Kidney (tissue), 14 donors: ENCODE results near the gene EDNRA. TPM values are rescaled to one million over a fixed set of nuclear protein-coding genes. Genes with fewer than 3 reads are reported as not detected.
A peak's percentile ranks its signal among the peaks of the same experiment; 100 is the strongest.

Source experiments
- DNase-seq, 5 donors: peaks; one replicate each; pipeline ENCODE4 v3.0.0-alpha.2; 2013 to 2020
- FAIRE-seq: peaks from 2 replicates; lab custom pipeline; 2012; peaks lifted over from hg19 to GRCh38; lab: Jason Lieb, UNC
- H3K27ac ChIP-seq, 2 donors: one replicate each; pipeline ENCODE4 v1.7.0; 2013; ENCODE audit warnings: low read depth in 2 of 2, low read length in 2 of 2, inconsistent platforms in 1 of 2
- H3K27me3 ChIP-seq: one replicate; pipeline ENCODE4 v1.7.1; 2013; ENCODE audit warnings: low read length, inconsistent platforms; ENCODE audit not compliant: control insufficient read depth, insufficient read depth
- H3K36me3 ChIP-seq, 3 donors: one replicate each; pipeline versions ENCODE4 v1.7.0 to v1.7.1; 2013; ENCODE audit warnings: low read length in 3 of 3, control low read depth in 1 of 3, inconsistent platforms in 1 of 3; ENCODE audit not compliant: insufficient read depth in 3 of 3, control insufficient read depth in 2 of 3
- H3K4me1 ChIP-seq, 3 donors: one replicate each; pipeline versions ENCODE4 v1.7.0 to v1.7.1; 2013; ENCODE audit warnings: low read length in 3 of 3, inconsistent platforms in 1 of 3, low read depth in 1 of 3; ENCODE audit not compliant: control insufficient read depth in 2 of 3, insufficient read depth in 2 of 3
- H3K4me3 ChIP-seq, 3 donors: one replicate each; pipeline versions ENCODE4 v1.7.0 to v1.8.1; 2013; ENCODE audit warnings: low read length in 3 of 3, control low read depth in 1 of 3, inconsistent platforms in 1 of 3
- H3K9ac ChIP-seq, 3 donors: one replicate each; pipeline versions ENCODE4 v1.7.0 to v1.7.1; 2013; ENCODE audit warnings: low read length in 3 of 3, control low read depth in 1 of 3, inconsistent platforms in 1 of 3
- H3K9me3 ChIP-seq, 3 donors: one replicate each; pipeline versions ENCODE4 v1.7.0 to v1.7.1; 2013; ENCODE audit warnings: low read length in 3 of 3, control low read depth in 1 of 3, inconsistent platforms in 1 of 3; ENCODE audit not compliant: control insufficient read depth in 2 of 3, insufficient read depth in 1 of 3
- CTCF ChIP-seq: IDR thresholded peaks from 3 replicates; pipeline ENCODE4 v1.5.1; 2012; ENCODE audit warnings: mild to moderate bottlenecking, moderate library complexity, borderline replicate concordance; ENCODE audit not compliant: insufficient read depth; ENCODE audit errors: extremely low read depth
- intact Hi-C: fragments of 100-400 bp; cut with DNase I; formaldehyde crosslinking; loops from one replicate; pipeline ENCODE4 v1.11.1; 2022
- polyA plus RNA-seq: library from polyadenylated mRNA; stranded (reverse); fragments of 350-450 nt; fragmentation: Illumina TruSeq; extraction: RNeasy Lipid Tissue Mini Kit (QIAGEN cat#74804); gene quantifications from one replicate; pipeline ENCODE4 v1.2.3, GENCODE V29; 2014; ENCODE audit warnings: low read depth, low replicate concordance; ENCODE audit not compliant: insufficient read depth
- total RNA-seq: library from RNA; stranded (reverse); fragmentation: NEBNext Ultra II Directional; extraction: Animal tissue kit (Norgen Biotek cat#: 25700); gene quantifications from one replicate; pipeline ENCODE4 v1.2.1, GENCODE V29; 2021
- donor health status: control.
- donor health status: control.
- donor health status: control.
- donor health status: control.
- donor health status: control.
- donor health status: DM: yes; HTN: yes; CAD: no.
- donor health status: Normal renal cell carcinoma (clear cell type).

The EDNRA gene
- total and polyA plus RNA-seq, 2 donors from 2014 or later: 3.2 to 8.1 TPM

- intact Hi-C loops: no loop called here
- no peaks in the 10 kb centered on the region for H3K4me1 ChIP-seq
- H3K9ac ChIP-seq: no peak overlapping the region
- no peak overlapping the region for H3K4me3 ChIP-seq
- no peak for TF ChIP-seq CTCF
- H3K9me3 ChIP-seq: no peaks in the 10 kb centered on the region
- FAIRE-seq (no peak), DNase-seq (no peak)
- H3K36me3 ChIP-seq: no peaks in the 10 kb centered on the region
- no peaks in the 10 kb centered on the region for H3K27me3 ChIP-seq
- no peak overlapping the region for H3K27ac ChIP-seq
These were observed 37.2 kb downstream of the EDNRA start for GRCh38 chr4:147518086-147518485.

- H3K4me1 ChIP-seq: no peaks in the 10 kb centered on the region
- no peak overlapping the region for H3K27ac ChIP-seq
- no peaks in the 10 kb centered on the region for H3K36me3 ChIP-seq
- DNase-seq (peak in 4 of 5 donors; percentile 55 to 74 (median 64)), FAIRE-seq (no peak)
- H3K4me3 ChIP-seq: no peak overlapping the region
- H3K9me3 ChIP-seq: no peaks in the 10 kb centered on the region
- no peaks in the 10 kb centered on the region for H3K27me3 ChIP-seq
- peak; percentile 81 for TF ChIP-seq CTCF
- intact Hi-C loops: no loop called here
- no peak overlapping the region for H3K9ac ChIP-seq
These were observed 38.2 kb downstream of the EDNRA start for GRCh38 chr4:147518846-147519767.

GRCh38 chr4:147524601-147525000, 43.7 kb downstream of the EDNRA start:
- DNase-seq: no peak
- H3K9me3 ChIP-seq: no peaks in the 10 kb centered on the region
- no peak overlapping the region for H3K4me3 ChIP-seq
- intact Hi-C loops: no loop called here
- no peaks in the 10 kb centered on the region for H3K4me1 ChIP-seq
- FAIRE-seq: no peak
- H3K27ac ChIP-seq: no peak overlapping the region
- H3K36me3 ChIP-seq: no peaks in the 10 kb centered on the region
- H3K9ac ChIP-seq: no peak overlapping the region
- H3K27me3 ChIP-seq: no peaks in the 10 kb centered on the region
- TF ChIP-seq CTCF: no peak
